Pancreas (tissue), 10 donors: ENCODE measurements around the gene TACO1. TPM values are rescaled to one million over a fixed set of nuclear protein-coding genes. Genes with fewer than 3 reads are reported as not detected.

ENCODE experiments used
- ATAC-seq, 4 donors: fragments of 200-7000 bp; cut with Tn5 transposase; one replicate each; pipeline versions ENCODE4 v1.8.0 to v1.9.1; 2020; ENCODE audit warnings: mild to moderate bottlenecking in 4 of 4, moderate library complexity in 4 of 4
- DNase-seq, 6 donors: peaks; one replicate each; pipeline ENCODE4 v3.0.0-alpha.2; 2020
- FAIRE-seq: peaks from 2 replicates; lab custom pipeline; 2012; peaks lifted over from hg19 to GRCh38; lab: Jason Lieb, UNC
- H3K27ac ChIP-seq, 4 donors: fragments of 200-600 bp; sonication (generic); 1 replicate in 3 of 4; 2 replicates in 1 of 4; pipeline versions ENCODE4 v1.5.0 to v1.8.0; 2020
- H3K27me3 ChIP-seq, 4 donors: fragments of 200-600 bp; one replicate each; pipeline ENCODE4 v1.8.0; 2021
- H3K36me3 ChIP-seq, 3 donors: fragments of 200-600 bp; sonication (generic) in 1 of 3; one replicate each; pipeline versions ENCODE4 v1.5.0 to v1.8.0; 2020 to 2021
- H3K4me1 ChIP-seq, 3 donors: fragments of 200-600 bp; one replicate each; pipeline ENCODE4 v1.8.0; 2021
- H3K4me3 ChIP-seq, 4 donors: fragments of 200-600 bp; sonication (generic) in 2 of 4; one replicate each; pipeline versions ENCODE4 v1.5.0 to v1.8.0; 2020 to 2021
- H3K9me3 ChIP-seq, 4 donors: fragments of 200-600 bp; one replicate each; pipeline ENCODE4 v1.8.0; 2021
- CTCF ChIP-seq, 4 donors: fragments of 200-600 bp; sonication (generic) in 3 of 4; IDR thresholded peaks; one replicate each; pipeline versions ENCODE4 v1.5.0 to v1.8.0; 2021; ENCODE audit warnings: antibody characterized with exemption in 4 of 4
- WGBS, 2 donors: extraction: QIAGEN DNeasy Blood & Tissue Kit; methylation state at CpG; one replicate each; pipeline ENCODE4 v1.1.7; 2013; 5-methylcytosine and 5-hydroxymethylcytosine counted together
- intact Hi-C, 3 donors: fragments of 100-400 bp; cut with DNase I; formaldehyde crosslinking; loops; one replicate each; pipeline versions ENCODE4 v1.11.1 to v1.14.2; 2022
- polyA plus RNA-seq, 2 donors: library from polyadenylated mRNA; stranded (reverse); fragments of 200-250 nt; gene quantifications; one replicate each; pipeline ENCODE4 v1.2.3, GENCODE V29; 2013
- total RNA-seq, 6 donors: library from RNA; stranded (reverse); fragmentation: NEBNext Ultra II Directional in 4 of 6; extraction: Animal tissue kit (Norgen Biotek cat#: 25700) in 4 of 6; gene quantifications; one replicate each; pipeline versions ENCODE4 v1.2.1 to v1.2.4, GENCODE V29; 2021 to 2023
- donor health status: healthy with polysubstance abuse.
- donor health status: DM: no; HTN: no; CAD: no; lungs with moderate emphysema.
- donor health status: DM: no; HTN: no; CAD: no.
- donor health status: control.
- donor health status: control.
- donor health status: Bipolar disorder and iron deficiency.
- donor health status: DM: yes; HTN: yes; CAD: no.
- donor health status: DM: no; HTN: no; CAD: no.
- donor health status: DM: no; HTN: no; CAD: no.
- donor health status: DM: yes; HTN: yes; CAD: no.

TACO1 gene
- total and polyA plus RNA-seq, 8 donors: 5.6 to 11.6 (median 8.6) TPM

GRCh38 chr17:63639125-63639524, 38.4 kb downstream of the TACO1 start:
- no peak for TF ChIP-seq CTCF (IDR thresholded peaks at IDR 0.05)
- DNase-seq (no peak), FAIRE-seq (no peak), ATAC-seq (no peak)
- H3K4me1 ChIP-seq: peaks cover 0 to 23% (median 0%) of the 10 kb centered on the region in 3 donors
- 41 to 59% methylated on average over 1 of the region's 1 CpG for WGBS, 2 donors
- intact Hi-C loops: no loop called here
- H3K36me3 ChIP-seq: peaks cover 0 to under 1% (median 0%) of the 10 kb centered on the region in 3 donors
- H3K4me3 ChIP-seq: no peak overlapping the region
- H3K9me3 ChIP-seq: no peaks in the 10 kb centered on the region
- H3K27me3 ChIP-seq: no peaks in the 10 kb centered on the region
- no peak overlapping the region for H3K27ac ChIP-seq

GRCh38 chr17:63640038-63640437, 39.3 kb downstream of the TACO1 start:
- no peak for DNase-seq
- Histone ChIP-seq H3K36me3 (no peaks in the 10 kb centered on the region), H3K27ac (no peak overlapping the region), H3K4me1 (peaks cover 0 to 14% (median 0%) of the 10 kb centered on the region in 3 donors), H3K4me3 (no peak overlapping the region), H3K27me3 (no peaks in the 10 kb centered on the region), H3K9me3 (no peaks in the 10 kb centered on the region)
- no peak for FAIRE-seq
- no peak for ATAC-seq
- 92% methylated on average over 4 of the region's 4 CpGs for WGBS, 2 donors
- intact Hi-C loops: no loop called here
- no peak for TF ChIP-seq CTCF (IDR thresholded peaks at IDR 0.05)

- intact Hi-C loops: no loop called here
- Histone ChIP-seq H3K27me3 (no peaks in the 10 kb centered on the region), H3K36me3 (no peaks in the 10 kb centered on the region), H3K9me3 (no peaks in the 10 kb centered on the region), H3K4me1 (no peaks in the 10 kb centered on the region), H3K4me3 (no peak overlapping the region), H3K27ac (no peak overlapping the region)
- 93 to 95% methylated on average over 4 of the region's 4 CpGs for WGBS, 2 donors
- peak in 1 of 6 donors; percentile 53 for DNase-seq
- no peak for TF ChIP-seq CTCF (IDR thresholded peaks at IDR 0.05)
- FAIRE-seq: no peak
- ATAC-seq: peak in 3 of 4 donors; percentile 32 to 84 (median 74)
Observed at GRCh38 chr17:63641692-63642448, 41.2 kb downstream of the TACO1 start.

- TF ChIP-seq CTCF (IDR thresholded peaks at IDR 0.05): no peak
- intact Hi-C loops: no loop called here
- peaks cover 0 to 4% (median 0%) of the 10 kb centered on the region in 3 donors for H3K4me1 ChIP-seq
- H3K9me3 ChIP-seq: no peaks in the 10 kb centered on the region
- ATAC-seq (no peak), DNase-seq (no peak), FAIRE-seq (no peak)
- no peaks in the 10 kb centered on the region for H3K36me3 ChIP-seq
- no peak overlapping the region for H3K4me3 ChIP-seq
- WGBS, 2 donors: 91 to 97% methylated on average over 7 of the region's 7 CpGs
- H3K27ac ChIP-seq: no peak overlapping the region
- no peaks in the 10 kb centered on the region for H3K27me3 ChIP-seq
Observed at GRCh38 chr17:63644846-63645245, 44.2 kb downstream of the TACO1 start.
